Sigmoid colon (tissue), 4 donors: ENCODE data around the gene PCDHB5.
"Not testable (repeated sequence)": the region's sequence is repeated elsewhere in the genome, so short reads cannot be mapped to it uniquely, and the experiment has no call there.

Experiments used
- EP300 ChIP-seq, 4 donors: sonication (generic); formaldehyde crosslinking; IDR thresholded peaks; one replicate each; pipeline ENCODE4 v1.6.1; 2017; ENCODE audit warnings: antibody characterized with exemption in 4 of 4
- POLR2A ChIP-seq, 2 donors: fragments of 450-650 bp; IDR thresholded peaks; one replicate each; pipeline ENCODE4 v1.6.1; 2016; ENCODE audit warnings: antibody characterized with exemption in 2 of 2, mild to moderate bottlenecking in 2 of 2, moderate library complexity in 2 of 2
- POLR2AphosphoS5 ChIP-seq, 4 donors: sonication (generic); formaldehyde crosslinking; IDR thresholded peaks; one replicate each; pipeline ENCODE4 v1.6.1; 2017; ENCODE audit warnings: antibody characterized with exemption in 4 of 4
- TF ChIP-seq, protein P1 (sequence below), 4 experiments: fragments of 450-650 bp in 3 of 4; fragments of 200-600 bp in 1 of 4; IDR thresholded peaks; one replicate each; pipeline ENCODE4 v1.5.1; 2016 to 2019; ENCODE audit warnings: antibody characterized with exemption in 4 of 4, mild to moderate bottlenecking in 3 of 4, moderate library complexity in 2 of 4

DNA sequence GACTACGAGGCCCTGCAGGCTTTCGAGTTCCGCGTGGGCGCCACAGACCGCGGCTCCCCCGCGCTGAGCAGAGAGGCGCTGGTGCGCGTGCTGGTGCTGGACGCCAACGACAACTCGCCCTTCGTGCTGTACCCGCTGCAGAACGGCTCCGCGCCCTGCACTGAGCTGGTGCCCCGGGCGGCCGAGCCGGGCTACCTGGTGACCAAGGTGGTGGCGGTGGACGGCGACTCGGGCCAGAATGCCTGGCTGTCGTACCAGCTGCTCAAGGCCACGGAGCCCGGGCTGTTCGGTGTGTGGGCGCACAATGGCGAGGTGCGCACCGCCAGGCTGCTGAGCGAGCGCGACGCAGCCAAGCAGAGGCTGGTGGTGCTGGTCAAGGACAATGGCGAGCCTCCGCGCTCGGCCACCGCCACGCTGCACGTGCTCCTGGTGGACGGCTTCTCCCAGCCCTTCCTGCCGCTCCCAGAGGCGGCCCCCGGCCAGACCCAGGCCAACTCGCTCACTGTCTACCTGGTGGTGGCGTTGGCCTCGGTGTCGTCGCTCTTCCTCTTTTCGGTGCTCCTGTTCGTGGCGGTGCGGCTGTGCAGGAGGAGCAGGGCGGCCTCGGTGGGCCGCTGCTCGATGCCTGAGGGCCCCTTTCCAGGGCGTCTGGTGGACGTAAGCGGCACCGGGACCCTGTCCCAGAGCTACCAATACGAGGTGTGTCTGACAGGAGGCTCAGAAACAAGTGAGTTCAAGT lies 49.3 kb downstream of the PCDHB5 start:
- TF ChIP-seq, protein P1, sequence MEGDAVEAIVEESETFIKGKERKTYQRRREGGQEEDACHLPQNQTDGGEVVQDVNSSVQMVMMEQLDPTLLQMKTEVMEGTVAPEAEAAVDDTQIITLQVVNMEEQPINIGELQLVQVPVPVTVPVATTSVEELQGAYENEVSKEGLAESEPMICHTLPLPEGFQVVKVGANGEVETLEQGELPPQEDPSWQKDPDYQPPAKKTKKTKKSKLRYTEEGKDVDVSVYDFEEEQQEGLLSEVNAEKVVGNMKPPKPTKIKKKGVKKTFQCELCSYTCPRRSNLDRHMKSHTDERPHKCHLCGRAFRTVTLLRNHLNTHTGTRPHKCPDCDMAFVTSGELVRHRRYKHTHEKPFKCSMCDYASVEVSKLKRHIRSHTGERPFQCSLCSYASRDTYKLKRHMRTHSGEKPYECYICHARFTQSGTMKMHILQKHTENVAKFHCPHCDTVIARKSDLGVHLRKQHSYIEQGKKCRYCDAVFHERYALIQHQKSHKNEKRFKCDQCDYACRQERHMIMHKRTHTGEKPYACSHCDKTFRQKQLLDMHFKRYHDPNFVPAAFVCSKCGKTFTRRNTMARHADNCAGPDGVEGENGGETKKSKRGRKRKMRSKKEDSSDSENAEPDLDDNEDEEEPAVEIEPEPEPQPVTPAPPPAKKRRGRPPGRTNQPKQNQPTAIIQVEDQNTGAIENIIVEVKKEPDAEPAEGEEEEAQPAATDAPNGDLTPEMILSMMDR (IDR thresholded peaks at IDR 0.05): not testable (repeated sequence)
- TF ChIP-seq POLR2A, POLR2AphosphoS5, EP300 (IDR thresholded peaks at IDR 0.05): not testable (repeated sequence)
